ENCODE data around the gene FABP6.
A peak's percentile ranks its signal among the peaks of the same experiment; 100 is the strongest.

The FABP6 gene

DNA sequence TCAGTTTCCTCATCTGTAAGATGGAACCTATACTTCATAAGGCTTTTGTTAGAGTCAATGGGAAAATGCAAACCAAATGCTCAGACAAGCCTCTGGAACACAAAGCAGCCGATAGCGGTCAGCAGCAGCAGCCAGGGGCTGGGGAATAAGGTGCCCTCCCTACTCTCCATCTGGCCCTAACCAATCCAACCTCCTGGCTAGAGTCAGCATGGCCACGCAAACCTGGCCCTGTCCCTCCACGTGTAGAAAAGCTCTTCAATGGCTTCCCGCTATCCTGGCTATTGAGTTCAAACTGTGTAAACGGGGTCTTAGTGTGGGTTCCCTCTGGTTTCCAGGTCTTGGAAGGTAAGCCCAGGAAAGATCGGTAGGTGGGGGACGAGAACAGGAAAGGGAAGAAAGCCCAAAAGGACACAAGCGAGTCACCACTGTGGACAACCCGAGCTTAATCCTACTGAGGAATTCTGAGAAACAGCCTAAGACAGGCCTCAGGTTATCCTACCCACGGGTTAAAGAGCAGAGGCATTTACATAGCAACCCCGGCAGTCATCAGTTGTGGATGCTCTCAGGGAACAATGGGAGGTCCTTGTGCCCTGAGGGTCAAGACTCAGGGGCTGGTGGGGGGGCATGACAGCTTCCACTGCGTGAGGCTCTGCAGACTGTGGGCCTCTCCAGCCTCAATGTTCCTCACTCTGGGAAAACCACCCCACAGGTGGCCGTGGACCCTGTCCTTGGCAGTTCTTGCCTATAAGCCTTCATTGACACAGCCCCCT, 30.9 kb downstream of the FABP6 start:
- TF ChIP-seq CTCF (IDR thresholded peaks at IDR 0.05; ENCODE audit: low read length, missing control alignments): no peak
- no peak overlapping the region for H3K4me3 ChIP-seq (replicated peaks; ENCODE audit: low read depth, low read length)
- DNase-seq (ENCODE audit: low read depth): no peak

DNA sequence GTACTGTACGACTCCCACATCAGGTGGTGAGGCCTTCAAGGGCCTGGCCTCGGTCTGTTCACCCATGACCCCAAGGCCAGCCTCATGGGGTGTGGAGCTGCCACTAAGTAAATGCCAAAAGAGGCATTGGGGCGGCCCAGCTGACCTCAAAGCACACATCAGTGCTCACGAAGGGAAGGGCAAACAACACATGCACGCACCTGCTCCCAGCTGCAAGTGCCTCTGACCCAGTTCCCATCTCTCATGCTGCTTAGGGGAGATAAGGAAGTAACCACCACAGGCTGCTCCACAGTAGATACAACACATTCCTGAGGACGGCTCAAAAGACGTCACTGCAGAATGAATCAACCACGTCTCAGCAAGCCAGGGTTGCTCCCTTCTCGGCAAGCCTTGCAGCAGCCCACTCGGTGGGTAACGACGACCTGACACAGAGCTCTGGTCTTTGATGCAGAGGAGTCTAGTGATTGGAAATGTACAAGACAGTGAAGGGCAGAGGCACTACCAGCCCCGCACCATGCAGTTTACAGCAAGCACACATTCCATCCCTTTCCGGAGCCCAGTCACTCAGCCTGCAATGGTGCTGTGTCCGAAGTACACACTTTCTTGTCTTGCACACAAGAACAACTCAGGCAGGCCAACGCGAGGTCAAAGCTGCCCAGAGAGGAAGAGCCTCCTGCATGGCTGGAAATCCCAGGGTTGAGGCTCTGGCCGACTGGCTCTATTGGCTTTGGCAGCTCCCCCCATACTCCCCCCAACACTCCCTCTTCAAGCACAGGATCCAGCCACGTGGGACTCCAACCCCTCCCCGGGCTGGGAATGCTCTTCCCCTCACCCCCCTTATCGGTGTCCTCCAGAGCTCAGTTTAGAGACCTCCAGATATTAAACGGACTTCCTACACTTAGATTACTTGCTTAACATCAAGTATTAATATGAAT, 31.8 kb downstream of the FABP6 start:
- TF ChIP-seq CTCF (IDR thresholded peaks at IDR 0.05; ENCODE audit: low read length, missing control alignments): no peak
- peak; percentile 95 for DNase-seq (ENCODE audit: low read depth)
- H3K4me3 ChIP-seq (replicated peaks; ENCODE audit: low read depth, low read length): no peak overlapping the region

- TF ChIP-seq CTCF (IDR thresholded peaks at IDR 0.05; ENCODE audit: low read length, missing control alignments): no peak
- no peak overlapping the region for H3K4me3 ChIP-seq (replicated peaks; ENCODE audit: low read depth, low read length)
- peak; percentile 16 for DNase-seq (ENCODE audit: low read depth)
These were observed 33.1 kb downstream of the FABP6 start for GRCh38 chr5:160262151-160263074.

DNA sequence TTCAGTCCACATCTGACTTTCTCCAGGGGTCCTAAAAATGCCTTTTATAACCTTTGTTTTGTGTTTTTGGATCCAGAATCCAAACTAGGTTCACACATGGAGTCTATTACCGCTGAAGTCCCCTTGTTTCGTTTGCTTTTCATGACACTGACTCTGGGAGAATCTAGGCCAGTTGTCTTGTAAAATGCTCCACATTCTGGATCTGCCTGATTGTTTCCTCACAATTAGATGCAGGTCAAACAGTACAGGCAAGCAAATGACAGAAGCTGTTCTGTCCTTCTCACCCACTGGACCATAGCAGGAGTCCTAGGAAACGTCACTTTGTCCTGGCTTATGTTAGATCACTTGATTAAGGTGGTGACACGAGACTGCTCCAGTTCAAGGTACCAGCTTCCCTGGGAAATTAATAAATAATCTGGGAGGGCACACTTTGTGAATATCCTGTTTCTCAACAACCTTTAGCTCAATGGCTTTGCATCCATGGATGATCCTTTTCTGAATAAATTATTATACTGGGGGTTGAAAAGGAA, 34.1 kb downstream of the FABP6 start:
- no peak for TF ChIP-seq CTCF (IDR thresholded peaks at IDR 0.05; ENCODE audit: low read length, missing control alignments)
- H3K4me3 ChIP-seq (replicated peaks; ENCODE audit: low read depth, low read length): no peak overlapping the region
- no peak for DNase-seq (ENCODE audit: low read depth)

- no peak overlapping the region for H3K4me3 ChIP-seq (replicated peaks; ENCODE audit: low read depth, low read length)
- TF ChIP-seq CTCF (IDR thresholded peaks at IDR 0.05; ENCODE audit: low read length, missing control alignments): no peak
- no peak for DNase-seq (ENCODE audit: low read depth)
These were observed 36.7 kb downstream of the FABP6 start for GRCh38 chr5:160266044-160266443.

DNA sequence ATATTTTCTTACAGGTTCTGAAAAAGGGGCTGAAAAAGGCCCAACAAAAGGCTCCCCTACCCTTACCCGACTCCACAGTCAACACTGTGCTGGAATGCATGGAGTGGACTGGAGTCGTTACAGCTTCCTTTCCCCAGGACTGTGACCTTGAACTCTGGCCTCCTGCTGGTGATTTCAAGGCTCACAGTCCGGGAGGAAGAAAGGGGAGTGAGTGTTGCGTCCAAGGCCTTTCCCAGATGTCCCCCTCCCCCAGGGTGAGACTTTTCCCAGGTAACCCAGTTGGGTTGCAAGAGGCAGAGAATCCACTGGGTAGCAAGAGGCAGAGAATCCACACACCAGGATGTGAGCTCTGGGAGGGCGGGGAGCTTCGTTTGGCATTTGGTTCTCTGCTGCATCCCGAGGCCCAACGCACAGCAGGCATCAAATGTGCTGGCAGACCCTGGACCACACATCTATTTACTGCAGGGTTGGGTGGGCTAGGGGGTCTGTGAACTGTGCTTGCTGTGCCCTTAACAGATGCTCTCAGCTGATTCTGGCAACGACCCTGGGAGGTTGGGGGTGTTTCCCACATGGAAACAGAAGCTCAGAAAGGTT, 37.5 kb downstream of the FABP6 start:
- TF ChIP-seq CTCF (IDR thresholded peaks at IDR 0.05; ENCODE audit: low read length, missing control alignments): peak; percentile 1
- no peak for DNase-seq (ENCODE audit: low read depth)
- no peak overlapping the region for H3K4me3 ChIP-seq (replicated peaks; ENCODE audit: low read depth, low read length)

Measured in fibroblast of pulmonary artery (primary cell).